ENCODE measurements around the gene DCTN4. TPM values are rescaled to one million over a fixed set of nuclear protein-coding genes. Genes with fewer than 3 reads are reported as not detected.
"Not testable (repeated sequence)": the region's sequence is repeated elsewhere in the genome, so short reads cannot be mapped to it uniquely, and the experiment has no call there.

Gene DCTN4
- total RNA-seq, 2 experiments from 2014 or later = 12.6 to 22.4 TPM

GRCh38 chr5:150801117-150801927 lies 42.5 kb upstream of the DCTN4 start:
- Histone ChIP-seq H3K4me3 (ENCODE audit: low read depth, low read length, poor library complexity, severe bottlenecking) (no peak overlapping the region), H3K9me3 (ENCODE audit: low read length) (no peaks in the 10 kb centered on the region), H2AFZ (ENCODE audit: low read length) (peak overlapping the region; percentile 30; the same call in 1 of the 2 replicates), H3K36me3 (ENCODE audit: insufficient read depth, low read length) (no peaks in the 10 kb centered on the region), H3K79me2 (ENCODE audit: insufficient read depth, low read depth, low read length) (no peaks in the 10 kb centered on the region), H3K4me2 (ENCODE audit: low read length) (no peak overlapping the region), H3K4me1 (ENCODE audit: insufficient read depth, low read length, poor library complexity, severe bottlenecking) (no peaks in the 10 kb centered on the region), H3K27ac (ENCODE audit: low read depth, low read length, poor library complexity, severe bottlenecking) (no peak overlapping the region), H4K20me1 (ENCODE audit: insufficient read depth, low read length) (no peaks in the 10 kb centered on the region), H3K9me2 (ENCODE audit: insufficient read depth, low read length) (no peaks in the 10 kb centered on the region)
- DNase-seq (ENCODE audit: low spot score) = peak; percentile 49
- TF ChIP-seq CTCF (conservative IDR thresholded peaks at IDR 0.05; ENCODE audit: low read length) (peak; percentile 81), EZH2phosphoT487 (IDR thresholded peaks at IDR 0.05; ENCODE audit: borderline replicate concordance, low read depth, low read length) (no peak)
- ChIA-PET CTCF (ENCODE audit: unreplicated experiment) (no interaction called here), POLR2A (interaction anchor here (0.9 kb wide), 1 partner anchor 364 kb away, joined by 3 read pairs; no protein-coding TSS in a partner anchor)
- no TSS peak for BruUV-seq (replicated peaks)
- intact Hi-C loops (cut with micrococcal nuclease; ENCODE audit: unreplicated experiment) = loop anchor here (1.0 to 5.0 kb wide), 4 partner anchors 46 to 515 kb away; no protein-coding TSS in a partner anchor

- Histone ChIP-seq H4K20me1 (ENCODE audit: insufficient read depth, low read length) (no peaks in the 10 kb centered on the region), H3K4me1 (ENCODE audit: insufficient read depth, low read length, poor library complexity, severe bottlenecking) (no peaks in the 10 kb centered on the region), H3K79me2 (ENCODE audit: insufficient read depth, low read depth, low read length) (no peaks in the 10 kb centered on the region), H3K9me2 (ENCODE audit: insufficient read depth, low read length) (no peaks in the 10 kb centered on the region), H3K9me3 (ENCODE audit: low read length) (no peaks in the 10 kb centered on the region), H3K4me2 (ENCODE audit: low read length) (no peak overlapping the region), H3K36me3 (ENCODE audit: insufficient read depth, low read length) (no peaks in the 10 kb centered on the region), H2AFZ (ENCODE audit: low read length) (no peak overlapping the region), H3K27ac (ENCODE audit: low read depth, low read length, poor library complexity, severe bottlenecking) (no peak overlapping the region), H3K4me3 (ENCODE audit: low read depth, low read length, poor library complexity, severe bottlenecking) (no peak overlapping the region)
- DNase-seq (ENCODE audit: low spot score) = no peak
- no TSS peak for BruUV-seq (replicated peaks)
- TF ChIP-seq CTCF (conservative IDR thresholded peaks at IDR 0.05; ENCODE audit: low read length) = no peak
- TF ChIP-seq EZH2phosphoT487 (IDR thresholded peaks at IDR 0.05; ENCODE audit: borderline replicate concordance, low read depth, low read length) = no peak
- CTCF ChIA-PET (ENCODE audit: unreplicated experiment) = no interaction called here
- POLR2A ChIA-PET = interaction anchor here (0.7 kb wide), 1 partner anchor 191 kb away, joined by 3 read pairs; no protein-coding TSS in a partner anchor
- intact Hi-C loops (cut with micrococcal nuclease; ENCODE audit: unreplicated experiment) = no loop called here
These were observed 38.6 kb upstream of the DCTN4 start for GRCh38 chr5:150797384-150797783.

- Histone ChIP-seq H3K27ac (ENCODE audit: low read depth, low read length, poor library complexity, severe bottlenecking) (no peak overlapping the region), H3K4me3 (ENCODE audit: low read depth, low read length, poor library complexity, severe bottlenecking) (no peak overlapping the region), H3K4me1 (ENCODE audit: insufficient read depth, low read length, poor library complexity, severe bottlenecking) (no peaks in the 10 kb centered on the region), H2AFZ (ENCODE audit: low read length) (no peak overlapping the region), H4K20me1 (ENCODE audit: insufficient read depth, low read length) (no peaks in the 10 kb centered on the region), H3K79me2 (ENCODE audit: insufficient read depth, low read depth, low read length) (no peaks in the 10 kb centered on the region), H3K36me3 (ENCODE audit: insufficient read depth, low read length) (no peaks in the 10 kb centered on the region), H3K9me2 (ENCODE audit: insufficient read depth, low read length) (no peaks in the 10 kb centered on the region), H3K4me2 (ENCODE audit: low read length) (no peak overlapping the region), H3K9me3 (ENCODE audit: low read length) (no peaks in the 10 kb centered on the region)
- CTCF ChIA-PET (ENCODE audit: unreplicated experiment) = no interaction called here
- DNase-seq (ENCODE audit: low spot score) = no peak
- POLR2A ChIA-PET = no interaction called here
- TF ChIP-seq CTCF (conservative IDR thresholded peaks at IDR 0.05; ENCODE audit: low read length) = no peak
- TF ChIP-seq EZH2phosphoT487 (IDR thresholded peaks at IDR 0.05; ENCODE audit: borderline replicate concordance, low read depth, low read length) = no peak
- intact Hi-C loops (cut with micrococcal nuclease; ENCODE audit: unreplicated experiment) = no loop called here
- BruUV-seq (replicated peaks) = no TSS peak
These were observed 36.1 kb upstream of the DCTN4 start for GRCh38 chr5:150794927-150795326.

- H3K36me3 ChIP-seq (ENCODE audit: insufficient read depth, low read length); intact Hi-C loops (cut with micrococcal nuclease; ENCODE audit: unreplicated experiment); DNase-seq (ENCODE audit: low spot score); BruUV-seq (replicated peaks); H4K20me1 ChIP-seq (ENCODE audit: insufficient read depth, low read length); H3K4me1 ChIP-seq (ENCODE audit: insufficient read depth, low read length, poor library complexity, severe bottlenecking); H3K27ac ChIP-seq (ENCODE audit: low read depth, low read length, poor library complexity, severe bottlenecking); H3K4me3 ChIP-seq (ENCODE audit: low read depth, low read length, poor library complexity, severe bottlenecking); H3K79me2 ChIP-seq (ENCODE audit: insufficient read depth, low read depth, low read length); H3K9me3 ChIP-seq (ENCODE audit: low read length); H3K4me2 ChIP-seq (ENCODE audit: low read length); CTCF ChIA-PET (ENCODE audit: unreplicated experiment); H2AFZ ChIP-seq (ENCODE audit: low read length); H3K9me2 ChIP-seq (ENCODE audit: insufficient read depth, low read length): not testable (repeated sequence)
- POLR2A ChIA-PET = interaction anchor here (0.6 kb wide), 1 partner anchor 18 kb away, joined by 3 read pairs; no protein-coding TSS in a partner anchor
These were observed 34.6 kb upstream of the DCTN4 start for GRCh38 chr5:150793423-150793888.
